GM19099 (cell line): ENCODE measurements around the gene TOP2A.

Source experiments
- POLR2A ChIP-seq: IDR thresholded peaks from 3 replicates; pipeline ENCODE4 v1.6.1; 2011; ENCODE audit warnings: low read depth; ENCODE audit not compliant: insufficient read length; ENCODE audit errors: extremely low read depth

The TOP2A gene

DNA sequence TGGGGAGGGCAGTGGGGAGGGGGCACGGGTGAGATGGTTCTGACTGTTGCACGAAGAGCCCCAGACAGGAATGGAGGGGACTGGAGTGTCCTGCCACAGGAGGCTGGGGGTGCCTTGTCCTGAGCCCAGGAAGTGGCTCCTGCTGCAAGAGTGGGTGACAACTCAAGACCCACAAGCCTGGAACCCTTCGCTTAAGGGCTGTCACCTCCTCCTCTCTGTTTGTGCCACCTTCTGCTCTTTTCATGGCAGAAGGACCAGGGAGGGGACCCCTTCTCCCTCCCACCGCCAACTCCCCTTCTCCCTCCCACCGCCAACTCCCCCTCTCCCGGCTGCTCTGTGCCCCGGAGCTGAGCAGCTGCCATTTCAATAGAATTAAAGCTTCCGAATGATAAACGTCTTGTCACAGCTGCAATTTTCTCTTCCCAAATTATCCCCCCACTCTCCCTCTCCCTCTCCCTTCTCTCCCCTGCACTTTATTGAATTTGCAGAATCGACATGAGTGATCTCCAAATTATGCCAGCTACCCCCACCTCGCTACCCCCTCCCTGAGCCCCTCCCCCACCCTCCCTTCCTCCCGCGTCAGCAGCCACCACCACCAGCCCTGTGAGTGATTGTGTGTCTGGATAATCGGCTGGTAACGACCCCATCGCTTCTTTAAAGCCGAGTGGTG is 66.9 kb downstream of the TOP2A start:
- TF ChIP-seq POLR2A: no peak

DNA sequence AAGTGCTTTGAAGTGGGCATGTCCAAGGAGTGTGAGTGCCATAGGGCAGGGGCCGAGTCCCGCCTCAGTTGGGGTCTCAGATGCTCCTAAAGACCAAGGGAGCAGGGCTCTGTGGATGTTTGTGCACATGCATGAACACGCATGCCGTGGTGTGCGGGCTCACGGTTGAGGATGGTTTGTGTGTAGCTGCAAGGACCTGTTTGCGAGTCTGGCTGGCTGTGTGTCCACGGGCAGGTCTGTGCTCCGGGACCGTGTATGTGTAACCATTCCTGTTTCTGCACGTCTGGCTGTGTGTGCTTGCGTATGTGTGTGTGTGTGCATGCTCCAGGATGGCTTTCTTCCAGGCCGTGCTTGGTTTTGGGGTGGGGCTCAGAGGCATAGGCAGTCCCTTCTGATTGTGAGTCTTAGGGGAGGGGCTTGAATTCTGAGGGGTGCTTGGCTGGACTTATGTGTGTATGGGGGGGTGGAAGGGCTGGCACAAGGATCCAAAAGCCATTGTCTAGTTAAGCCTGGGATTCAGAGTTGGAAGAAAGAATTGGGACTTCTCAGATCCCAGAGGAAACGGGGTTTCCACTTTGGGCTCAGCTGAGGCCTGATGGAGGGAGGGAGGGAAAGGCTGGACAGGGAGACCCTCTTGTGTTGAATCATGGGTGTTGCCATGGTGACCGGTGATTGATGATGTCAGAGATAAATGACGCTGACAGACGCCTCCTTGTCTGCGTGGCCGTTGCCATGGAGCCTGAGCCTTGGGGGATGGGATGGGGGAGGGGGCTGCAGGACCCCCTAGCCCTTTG is 67.6 kb downstream of the TOP2A start:
- TF ChIP-seq POLR2A: no peak

DNA sequence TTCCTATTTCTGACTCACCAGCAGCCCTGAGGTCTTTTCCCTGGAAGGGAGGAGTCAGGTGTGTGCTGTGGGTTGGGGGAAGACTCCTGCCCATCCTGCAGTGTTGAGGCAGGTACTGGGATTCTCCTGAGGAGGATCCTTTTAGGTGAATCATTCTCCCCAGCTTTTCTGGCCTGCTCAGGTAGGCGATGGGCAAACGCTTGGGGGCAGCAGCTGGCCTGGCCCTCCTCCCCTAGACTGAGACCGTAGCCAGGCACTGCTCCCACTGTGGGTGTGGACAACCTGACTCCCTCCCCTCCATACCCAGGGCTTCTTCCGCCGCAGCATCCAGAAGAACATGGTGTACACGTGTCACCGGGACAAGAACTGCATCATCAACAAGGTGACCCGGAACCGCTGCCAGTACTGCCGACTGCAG is 68.2 kb downstream of the TOP2A start:
- TF ChIP-seq POLR2A: no peak

DNA sequence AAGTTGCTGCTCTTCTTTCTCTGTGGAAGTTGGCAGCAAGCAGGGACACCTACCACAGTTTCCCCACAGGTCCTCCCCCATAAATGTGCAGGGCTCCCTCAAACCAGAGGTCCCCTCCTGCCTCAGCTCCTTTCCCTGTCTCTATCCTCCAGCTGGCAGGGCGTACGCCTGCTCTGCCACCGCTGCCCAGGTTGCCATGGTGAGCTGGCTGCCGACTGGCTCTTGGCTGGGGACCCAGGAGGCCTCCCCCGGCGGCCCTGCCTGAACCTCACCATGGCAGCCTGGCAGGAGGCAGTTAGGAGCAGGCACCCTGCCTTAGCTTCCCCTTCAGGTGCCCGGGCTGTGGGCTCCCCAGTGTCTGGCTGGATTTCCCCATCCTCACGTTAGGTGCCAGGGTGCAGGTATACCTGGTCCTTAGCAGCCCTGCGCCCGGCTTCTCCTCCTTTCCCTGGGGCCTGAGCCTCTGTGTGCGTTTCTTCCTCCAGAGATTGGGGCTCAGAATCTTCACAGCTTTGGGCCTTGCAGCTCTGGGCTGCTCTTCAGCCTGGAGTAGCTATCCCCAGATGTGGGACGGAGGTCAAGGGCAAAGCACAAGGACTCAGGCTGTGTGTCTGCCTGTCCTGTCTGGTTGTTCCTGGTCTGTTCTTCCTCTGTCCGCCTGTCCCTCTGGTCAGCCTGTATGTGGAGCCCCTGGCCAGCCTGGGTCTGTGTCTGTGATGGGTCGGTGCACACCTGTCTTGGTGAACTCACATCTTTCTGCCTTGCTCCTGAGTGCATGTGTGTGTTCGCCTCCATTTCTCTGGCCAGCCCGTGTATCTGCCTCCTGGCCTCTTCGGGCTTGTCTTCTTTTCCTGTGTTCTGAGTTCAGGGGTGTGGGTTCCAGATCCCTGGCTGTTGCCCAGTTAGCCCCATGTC is 68.9 kb downstream of the TOP2A start:
- TF ChIP-seq POLR2A: no peak

DNA sequence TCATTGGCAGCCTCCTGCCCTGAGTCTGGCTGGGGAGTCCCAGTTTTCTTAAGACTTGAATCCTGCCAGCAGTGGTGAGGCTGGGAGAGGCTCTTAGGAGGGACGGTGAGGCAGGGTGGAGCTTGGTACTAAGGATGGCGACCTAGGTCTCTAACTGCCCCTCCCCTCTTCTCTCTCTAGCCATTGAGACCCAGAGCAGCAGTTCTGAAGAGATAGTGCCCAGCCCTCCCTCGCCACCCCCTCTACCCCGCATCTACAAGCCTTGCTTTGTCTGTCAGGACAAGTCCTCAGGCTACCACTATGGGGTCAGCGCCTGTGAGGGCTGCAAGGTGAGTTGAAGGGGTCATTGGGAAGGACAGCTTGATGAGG is 69.6 kb downstream of the TOP2A start:
- no peak for TF ChIP-seq POLR2A

DNA sequence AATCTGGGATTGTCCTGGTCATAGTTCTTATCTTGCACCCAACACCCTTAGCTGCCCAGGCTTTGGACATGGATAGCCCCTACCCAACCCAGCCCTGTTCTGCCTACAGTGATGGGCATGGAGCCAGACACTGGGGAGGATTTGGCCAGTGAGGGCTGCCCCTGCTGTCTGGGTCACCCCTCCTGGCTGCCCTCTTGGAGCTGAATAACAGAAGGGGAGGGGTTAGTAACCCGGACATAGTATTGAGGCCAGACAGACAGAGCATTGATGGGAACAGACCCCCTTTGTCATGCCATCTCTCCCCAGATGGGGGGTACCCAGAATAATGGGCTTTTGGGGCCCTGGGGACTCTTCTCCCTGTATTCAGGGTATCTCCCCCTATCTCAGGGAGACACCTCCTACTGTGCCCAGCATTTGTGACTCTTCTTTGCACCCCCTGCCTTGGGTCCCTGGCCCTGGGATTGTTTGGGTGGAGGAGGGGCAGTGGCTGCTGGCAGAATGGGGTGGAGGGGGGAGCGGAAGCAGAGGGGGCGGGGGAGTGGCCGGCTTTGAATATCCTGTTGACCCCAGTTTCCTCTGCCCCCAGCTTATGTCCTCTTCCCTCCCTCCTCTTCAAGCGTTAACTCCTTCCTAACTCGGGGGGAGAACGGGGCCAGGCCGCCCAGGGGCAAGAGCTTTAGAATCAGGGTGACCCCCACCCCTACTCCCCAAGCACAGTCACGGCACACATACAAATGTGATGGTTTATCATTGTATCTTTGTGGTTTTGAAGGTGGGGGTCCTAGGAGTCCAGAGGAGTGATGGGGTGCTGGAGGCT is 70.2 kb downstream of the TOP2A start:
- TF ChIP-seq POLR2A: no peak

DNA sequence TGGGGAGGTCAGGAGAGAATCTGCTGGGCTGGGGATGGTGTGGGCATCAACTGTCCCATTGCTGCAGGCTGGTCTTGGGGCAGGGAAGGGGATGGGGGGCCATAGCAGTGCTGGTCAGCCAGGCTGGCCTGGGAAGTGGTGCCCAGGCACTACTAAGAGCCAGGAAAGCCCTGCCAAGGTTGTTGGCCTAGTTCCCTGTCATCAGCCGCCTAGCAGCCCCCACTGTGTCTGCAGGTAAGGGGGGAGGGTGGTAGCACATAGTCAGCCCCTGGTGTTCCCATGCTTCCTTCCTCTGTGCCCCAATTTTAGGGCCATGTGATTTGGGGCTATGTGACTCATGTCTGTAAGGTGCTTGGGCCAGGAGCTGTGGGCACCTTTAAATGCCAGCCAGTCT is 70.9 kb downstream of the TOP2A start:
- no peak for TF ChIP-seq POLR2A

DNA sequence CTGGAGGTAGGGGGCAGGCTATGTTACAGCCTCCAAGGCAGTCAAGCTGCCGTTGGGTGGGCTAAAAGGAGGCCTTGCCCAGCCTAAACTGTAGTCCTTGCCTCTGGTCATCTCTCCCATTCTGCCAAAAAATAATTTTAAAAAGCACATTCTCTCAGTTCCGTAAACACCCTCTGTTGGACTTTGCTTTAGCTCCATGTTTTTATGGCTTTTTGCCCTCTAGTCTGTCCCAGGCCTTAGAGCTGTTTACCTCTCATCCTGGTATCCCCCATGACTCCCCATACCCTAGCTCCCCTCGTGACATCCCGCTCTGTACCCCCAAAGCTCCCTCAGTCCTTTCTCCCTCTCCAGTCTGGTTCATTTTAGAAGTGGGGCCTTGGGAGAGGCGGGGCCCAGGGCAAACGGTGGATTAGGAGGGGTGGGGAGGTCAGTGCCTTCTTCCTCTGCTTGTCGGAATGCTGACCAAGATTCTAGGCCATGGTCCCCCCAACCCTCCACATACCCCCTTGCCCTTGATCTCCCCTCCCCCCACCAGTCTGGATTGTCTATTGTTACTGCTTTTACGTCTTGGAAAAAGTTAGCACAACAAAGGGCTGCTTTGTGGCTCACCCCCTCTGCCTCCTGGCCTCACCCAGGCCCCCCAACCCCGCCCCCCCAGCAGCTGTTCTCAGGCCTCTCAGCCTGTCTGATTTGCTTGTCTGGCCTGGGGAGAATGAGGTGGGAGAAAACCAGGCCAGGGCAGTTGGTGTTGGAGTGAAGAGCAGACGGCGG is 71.5 kb downstream of the TOP2A start:
- TF ChIP-seq POLR2A: no peak

DNA sequence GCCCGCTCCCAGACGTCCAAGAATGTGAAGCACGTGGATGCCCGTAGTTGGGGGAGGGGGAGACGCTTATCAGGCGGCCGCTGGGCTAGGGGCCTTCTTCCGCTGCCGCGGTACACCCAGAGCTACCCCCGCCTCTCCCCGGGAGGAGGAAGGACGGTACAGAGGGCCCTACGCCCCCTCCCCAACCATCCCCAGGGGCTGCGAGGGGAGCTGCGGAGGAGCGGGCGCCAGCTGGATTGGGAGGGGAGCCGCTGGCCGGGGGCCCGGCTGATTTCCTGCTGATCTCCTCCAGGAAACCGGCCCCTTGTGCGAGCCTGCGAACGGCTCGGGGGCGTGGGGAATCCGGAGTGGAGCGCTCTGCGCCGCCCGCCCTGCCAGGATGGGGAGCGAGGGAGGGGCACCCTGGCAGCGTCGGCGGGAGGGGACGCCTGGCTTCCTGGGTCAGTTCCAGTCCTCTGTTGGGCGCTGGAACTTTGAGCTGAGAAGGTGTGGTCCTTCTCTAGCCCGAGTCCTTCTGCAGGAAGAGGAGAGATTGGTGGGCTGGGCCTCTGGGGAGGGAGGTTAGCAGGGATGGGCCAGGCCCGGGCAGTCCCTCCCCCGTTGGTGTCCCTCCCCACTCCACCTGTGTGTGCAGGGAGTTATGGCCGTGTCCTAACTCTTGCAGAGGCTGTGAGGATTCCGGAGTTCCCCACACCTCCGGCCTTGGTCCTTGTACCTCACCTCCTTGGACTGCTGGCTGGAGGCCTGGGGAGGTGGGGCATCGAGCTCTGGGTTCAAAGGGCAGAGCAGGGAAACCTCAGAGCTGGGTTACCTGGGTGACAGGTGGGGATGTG is 72.3 kb downstream of the TOP2A start:
- TF ChIP-seq POLR2A: no peak

DNA sequence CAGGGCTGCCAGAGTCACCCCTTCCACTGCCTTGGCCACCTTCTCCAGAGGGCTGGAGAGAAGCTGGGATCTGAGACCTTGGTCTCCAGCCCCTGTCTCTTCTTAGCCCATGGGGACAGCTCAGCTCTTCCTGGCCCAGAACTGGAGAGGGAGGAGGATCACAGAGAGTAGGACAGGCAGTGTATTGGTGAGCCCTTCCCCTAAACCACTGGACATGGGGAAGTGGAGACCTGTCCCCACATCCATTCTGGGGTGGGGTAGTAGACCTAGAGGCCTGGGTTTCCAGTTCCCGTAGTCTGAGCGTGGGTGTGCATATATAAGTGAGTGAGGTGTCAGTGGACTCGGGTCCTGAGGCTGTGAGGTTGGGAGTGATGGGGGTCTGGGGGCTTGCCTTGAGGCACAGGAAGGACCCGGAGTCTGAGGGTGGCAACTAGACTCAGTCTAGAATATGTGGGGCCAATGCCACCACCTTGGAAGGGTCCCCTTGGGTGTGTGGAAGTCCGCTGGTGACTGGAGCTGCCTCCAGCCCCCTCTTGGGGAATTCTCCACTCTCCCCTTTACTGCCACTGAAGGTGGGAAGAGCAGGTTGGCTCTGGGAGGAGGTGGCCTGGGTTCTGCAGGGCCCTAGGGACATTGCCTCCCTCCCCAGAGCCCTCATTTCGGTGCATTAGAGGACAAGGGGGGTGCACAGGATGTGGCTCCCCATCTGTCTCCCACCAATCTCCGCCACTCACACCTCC is 73.1 kb downstream of the TOP2A start:
- no peak for TF ChIP-seq POLR2A

DNA sequence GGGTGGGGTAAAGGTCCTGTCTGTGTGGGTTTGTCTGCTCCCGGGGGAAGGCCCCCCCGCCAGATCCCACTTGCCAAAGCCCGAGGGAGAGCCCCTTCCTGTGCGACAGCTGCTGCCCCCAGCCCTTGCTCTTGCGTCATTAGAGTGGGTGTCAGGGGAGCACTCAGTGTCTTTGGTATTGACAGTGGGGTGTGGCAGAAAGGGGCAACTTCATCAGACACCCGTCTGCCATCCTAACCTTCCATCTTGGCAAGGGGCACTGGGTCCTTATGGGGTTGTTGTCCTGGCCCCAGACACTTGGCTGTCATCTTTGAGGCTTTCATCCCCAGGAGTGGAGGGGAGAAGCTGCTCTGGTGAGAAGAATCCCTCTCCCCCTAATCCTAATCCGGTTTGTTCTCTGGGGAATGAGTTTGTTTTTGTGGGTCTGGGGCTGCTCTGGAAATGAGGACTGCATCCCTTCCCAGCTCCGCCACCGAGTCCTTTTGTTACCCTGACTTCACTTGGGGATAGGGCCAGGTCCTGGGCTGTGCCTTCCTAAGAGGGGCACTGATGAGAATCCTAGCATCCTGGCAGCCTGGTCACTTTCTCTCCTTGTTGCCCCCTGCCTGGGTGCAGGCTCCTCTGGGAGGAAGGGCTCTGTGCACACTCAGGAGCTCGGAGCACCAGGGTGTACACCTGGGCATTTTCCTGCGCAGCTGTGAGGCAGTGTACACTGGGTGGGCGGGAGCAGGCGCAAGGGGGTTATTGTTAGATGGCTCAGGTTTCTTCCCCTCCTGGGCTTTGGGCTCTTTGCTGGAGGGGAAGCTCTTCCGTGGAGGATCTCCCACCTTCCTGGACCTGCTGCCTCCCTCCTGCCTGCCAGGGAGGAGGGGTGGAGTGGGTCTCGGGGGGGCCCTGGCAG is 74.2 kb downstream of the TOP2A start:
- no peak for TF ChIP-seq POLR2A
